Mesenchymal stem cell (in vitro differentiated cells and primary cell): ENCODE results near the gene MNX1.

ENCODE experiments used
- DNase-seq: peaks from one replicate; pipeline ENCODE4 v3.0.0-alpha.2; 2013
- H2AFZ ChIP-seq: one replicate; pipeline ENCODE4 v1.6.1; 2013; ENCODE audit warnings: low read depth, mild to moderate bottlenecking, control low read depth, inconsistent platforms, low read length, moderate library complexity
- H2AK5ac ChIP-seq: 2 replicates; pipeline ENCODE4 v1.6.1; 2013; ENCODE audit warnings: low read length, moderate library complexity, mild to moderate bottlenecking, inconsistent platforms; ENCODE audit not compliant: severe bottlenecking
- H2BK120ac ChIP-seq: one replicate; pipeline ENCODE4 v1.6.1; 2013; ENCODE audit warnings: low read depth, mild to moderate bottlenecking, inconsistent platforms, low read length, moderate library complexity
- H2BK12ac ChIP-seq, 2 experiments: one replicate each; pipeline ENCODE4 v1.6.1; 2013; ENCODE audit warnings: inconsistent platforms in 2 of 2, low read length in 2 of 2, mild to moderate bottlenecking in 2 of 2, moderate library complexity in 2 of 2, control low read depth in 1 of 2
- H2BK15ac ChIP-seq: one replicate; pipeline ENCODE4 v1.6.1; 2013; ENCODE audit warnings: mild to moderate bottlenecking, low read depth, inconsistent platforms; ENCODE audit not compliant: poor library complexity, severe bottlenecking
- H2BK5ac ChIP-seq: 2 replicates; pipeline ENCODE4 v1.6.1; 2013; ENCODE audit warnings: low read depth, mild to moderate bottlenecking, low read length, control low read depth, inconsistent platforms; ENCODE audit not compliant: poor library complexity, severe bottlenecking
- H3K14ac ChIP-seq, 2 experiments: one replicate each; pipeline ENCODE4 v1.6.1; 2013; ENCODE audit warnings: inconsistent platforms in 2 of 2, low read length in 2 of 2, control low read depth in 1 of 2, mild to moderate bottlenecking in 1 of 2, moderate library complexity in 1 of 2
- H3K18ac ChIP-seq, 2 experiments: one replicate each; pipeline ENCODE4 v1.6.1; 2013; ENCODE audit warnings: inconsistent platforms in 2 of 2, low read length in 2 of 2, control low read depth in 1 of 2, low read depth in 1 of 2, mild to moderate bottlenecking in 1 of 2
- H3K23ac ChIP-seq, 2 experiments: one replicate each; pipeline ENCODE4 v1.6.1; 2013; ENCODE audit warnings: inconsistent platforms in 2 of 2, low read length in 2 of 2, mild to moderate bottlenecking in 2 of 2, moderate library complexity in 2 of 2, control low read depth in 1 of 2
- H3K27ac ChIP-seq: 2 replicates; pipeline ENCODE4 v1.5.1; 2013; ENCODE audit warnings: mild to moderate bottlenecking, moderate library complexity, low read length, control low read depth, inconsistent platforms; ENCODE audit not compliant: poor library complexity, severe bottlenecking
- H3K27me3 ChIP-seq, 2 experiments: 2 replicates each; pipeline versions ENCODE4 v1.6.1 to v1.7.0; 2013; ENCODE audit warnings: low read length in 2 of 2, mild to moderate bottlenecking in 2 of 2, moderate library complexity in 2 of 2, control low read depth in 1 of 2, inconsistent platforms in 1 of 2; ENCODE audit not compliant: control insufficient read depth in 1 of 2, insufficient read depth in 1 of 2
- H3K36me3 ChIP-seq, 2 experiments: 2 replicates each; pipeline versions ENCODE4 v1.6.1 to v1.7.0; 2013; ENCODE audit warnings: low read length in 2 of 2, control low read depth in 1 of 2, inconsistent platforms in 1 of 2, low read depth in 1 of 2, mild to moderate bottlenecking in 1 of 2; ENCODE audit not compliant: insufficient read depth in 2 of 2, control insufficient read depth in 1 of 2
- H3K4ac ChIP-seq, 2 experiments: one replicate each; pipeline ENCODE4 v1.6.1; 2013; ENCODE audit warnings: inconsistent platforms in 2 of 2, low read length in 2 of 2, mild to moderate bottlenecking in 2 of 2, moderate library complexity in 2 of 2, control low read depth in 1 of 2, low read depth in 1 of 2
- H3K4me1 ChIP-seq: 2 replicates; pipeline ENCODE4 v1.6.1; 2013; ENCODE audit warnings: low read depth, low read length, control low read depth; ENCODE audit not compliant: control insufficient read depth, insufficient read depth
- H3K4me2 ChIP-seq: 2 replicates; pipeline ENCODE4 v1.6.1; 2013; ENCODE audit warnings: low read length, mild to moderate bottlenecking, inconsistent platforms; ENCODE audit not compliant: poor library complexity, severe bottlenecking
- H3K4me3 ChIP-seq, 2 experiments: 2 replicates each; pipeline versions ENCODE4 v1.5.1 to v1.7.0; 2013; ENCODE audit warnings: low read length in 2 of 2, mild to moderate bottlenecking in 2 of 2, control low read depth in 1 of 2, low read depth in 1 of 2; ENCODE audit not compliant: insufficient read depth in 1 of 2
- H3K79me1 ChIP-seq: replicated peaks from 2 replicates; pipeline ENCODE4 v1.6.1; 2013; ENCODE audit warnings: mild to moderate bottlenecking, control low read depth, low read length, inconsistent platforms; ENCODE audit not compliant: poor library complexity, severe bottlenecking
- H3K9ac ChIP-seq: 2 replicates; pipeline ENCODE4 v1.7.0; 2013; ENCODE audit warnings: mild to moderate bottlenecking, low read length, moderate library complexity
- H3K9me3 ChIP-seq: 2 replicates; pipeline ENCODE4 v1.7.0; 2013; ENCODE audit warnings: mild to moderate bottlenecking, low read length; ENCODE audit not compliant: control insufficient read depth
- H4K8ac ChIP-seq: one replicate; pipeline ENCODE4 v1.6.1; 2013; ENCODE audit warnings: inconsistent platforms, mild to moderate bottlenecking, low read length, moderate library complexity
- H4K91ac ChIP-seq: one replicate; pipeline ENCODE4 v1.6.1; 2013; ENCODE audit warnings: mild to moderate bottlenecking, low read length, inconsistent platforms
- WGBS: methylation state at CpG from one replicate; pipeline ENCODE4 v1.1.7; 2013; ENCODE audit warnings: mixed read lengths; 5-methylcytosine and 5-hydroxymethylcytosine counted together

Gene MNX1

GRCh38 chr7:156964971-156965370 is 45.5 kb downstream of the MNX1 start:
- Histone ChIP-seq H3K9me3 (no peaks in the 10 kb centered on the region), H3K9ac (no peak overlapping the region), H2BK120ac (no peak overlapping the region), H2BK12ac (no peak overlapping the region), H4K8ac (no peak overlapping the region), H4K91ac (no peak overlapping the region), H3K36me3 (peaks cover 69 to 91% of the 10 kb centered on the region in 2 experiments), H3K4ac (no peak overlapping the region), H3K14ac (no peak overlapping the region), H3K4me3 (no peak overlapping the region), H3K4me2 (no peak overlapping the region), H2AFZ (no peak overlapping the region), H3K27me3 (no peaks in the 10 kb centered on the region), H3K18ac (no peak overlapping the region), H3K27ac (no peak overlapping the region), H3K23ac (no peak overlapping the region), H3K4me1 (no peaks in the 10 kb centered on the region), H2AK5ac (no peak overlapping the region), H2BK5ac (no peak overlapping the region), H3K79me1 (peaks cover 38% of the 10 kb centered on the region), H2BK15ac (no peak overlapping the region)
- no peak for DNase-seq
- WGBS = 98% methylated on average over 11 of the region's 11 CpGs

- Histone ChIP-seq H3K27ac (no peak overlapping the region), H3K9ac (no peak overlapping the region), H3K4me1 (no peaks in the 10 kb centered on the region), H3K4ac (no peak overlapping the region), H2BK120ac (no peak overlapping the region), H3K14ac (no peak overlapping the region), H3K27me3 (no peaks in the 10 kb centered on the region), H3K23ac (no peak overlapping the region), H3K79me1 (peaks cover 47% of the 10 kb centered on the region), H4K8ac (no peak overlapping the region), H3K18ac (no peak overlapping the region), H2BK15ac (no peak overlapping the region), H2AFZ (no peak overlapping the region), H2BK5ac (no peak overlapping the region), H3K4me3 (no peak overlapping the region), H3K9me3 (no peaks in the 10 kb centered on the region), H3K4me2 (no peak overlapping the region), H4K91ac (no peak overlapping the region), H2BK12ac (no peak overlapping the region), H2AK5ac (no peak overlapping the region), H3K36me3 (peaks cover 79 to 93% of the 10 kb centered on the region in 2 experiments)
- DNase-seq = no peak
- WGBS = 97% methylated on average over 12 of the region's 12 CpGs
These were observed 47.0 kb downstream of the MNX1 start for GRCh38 chr7:156963472-156963871.

- Histone ChIP-seq H3K27ac (no peak overlapping the region), H3K9me3 (no peaks in the 10 kb centered on the region), H2BK5ac (no peak overlapping the region), H3K27me3 (no peaks in the 10 kb centered on the region), H3K14ac (no peak overlapping the region), H2BK120ac (no peak overlapping the region), H2BK12ac (no peak overlapping the region), H3K23ac (no peak overlapping the region), H3K36me3 (peaks cover 80 to 94% of the 10 kb centered on the region in 2 experiments), H3K4me1 (no peaks in the 10 kb centered on the region), H2AK5ac (no peak overlapping the region), H3K4ac (no peak overlapping the region), H3K9ac (no peak overlapping the region), H4K91ac (no peak overlapping the region), H3K79me1 (peaks cover 45% of the 10 kb centered on the region), H3K18ac (no peak overlapping the region), H4K8ac (no peak overlapping the region), H2BK15ac (no peak overlapping the region), H3K4me3 (no peak overlapping the region), H3K4me2 (no peak overlapping the region), H2AFZ (no peak overlapping the region)
- DNase-seq = no peak
- 98% methylated on average over 16 of the region's 16 CpGs for WGBS
These were observed 47.6 kb downstream of the MNX1 start for GRCh38 chr7:156962897-156963296.

- H3K27ac ChIP-seq = no peak overlapping the region
- no peaks in the 10 kb centered on the region for H3K4me1 ChIP-seq
- H2BK120ac ChIP-seq = no peak overlapping the region
- no peak overlapping the region for H3K18ac ChIP-seq
- no peak overlapping the region for H3K23ac ChIP-seq
- no peaks in the 10 kb centered on the region for H3K9me3 ChIP-seq
- no peak overlapping the region for H3K4me3 ChIP-seq
- no peaks in the 10 kb centered on the region for H3K27me3 ChIP-seq
- peaks cover 73 to 95% of the 10 kb centered on the region in 2 experiments for H3K36me3 ChIP-seq
- no peak overlapping the region for H3K4me2 ChIP-seq
- no peak for DNase-seq
- H3K9ac ChIP-seq = no peak overlapping the region
- H3K14ac ChIP-seq = no peak overlapping the region
- H2BK15ac ChIP-seq = no peak overlapping the region
- H2AK5ac ChIP-seq = no peak overlapping the region
- no peak overlapping the region for H4K91ac ChIP-seq
- no peak overlapping the region for H2BK5ac ChIP-seq
- no peak overlapping the region for H3K4ac ChIP-seq
- peaks cover 40% of the 10 kb centered on the region for H3K79me1 ChIP-seq
- 97% methylated on average over 18 of the region's 18 CpGs for WGBS
- no peak overlapping the region for H2BK12ac ChIP-seq
- H2AFZ ChIP-seq = no peak overlapping the region
- H4K8ac ChIP-seq = no peak overlapping the region
These were observed 48.3 kb downstream of the MNX1 start for GRCh38 chr7:156962145-156962544.
